GM21360 (cell line): ENCODE measurements around the gene C12orf60.

Source experiments
- ATAC-seq: cut with Tn5 transposase; IDR thresholded peaks from one replicate; pipeline ENCODE4 v1.9.1; 2021; ENCODE audit warnings: mild to moderate bottlenecking, moderate library complexity; ENCODE audit not compliant: unreplicated experiment

C12orf60 gene

GRCh38 chr12:14833952-14834351, 30.5 kb downstream of the C12orf60 start:
- ATAC-seq = no peak

GRCh38 chr12:14834509-14834908, 31.0 kb downstream of the C12orf60 start:
- no peak for ATAC-seq

- ATAC-seq = no peak
Observed at GRCh38 chr12:14836336-14837210, 33.1 kb downstream of the C12orf60 start.

DNA sequence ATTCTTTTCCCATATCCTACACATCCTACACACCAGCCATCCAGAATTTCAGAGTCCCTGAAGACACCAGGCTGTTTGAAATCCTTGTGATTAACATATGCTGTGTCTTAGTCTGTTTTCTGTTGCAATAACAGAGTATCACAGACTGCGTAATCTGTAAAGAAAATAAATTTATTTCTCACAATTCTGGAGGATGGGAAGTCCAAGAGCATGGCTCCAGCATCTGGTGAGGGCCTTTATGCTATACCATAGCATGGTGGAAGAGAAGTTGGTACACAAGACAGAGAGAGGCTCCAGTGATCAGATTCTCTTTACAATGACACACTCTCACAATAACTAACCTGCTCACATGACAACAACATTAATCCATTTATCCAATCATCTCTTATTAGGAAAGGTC, 35.8 kb downstream of the C12orf60 start:
- no peak for ATAC-seq

DNA sequence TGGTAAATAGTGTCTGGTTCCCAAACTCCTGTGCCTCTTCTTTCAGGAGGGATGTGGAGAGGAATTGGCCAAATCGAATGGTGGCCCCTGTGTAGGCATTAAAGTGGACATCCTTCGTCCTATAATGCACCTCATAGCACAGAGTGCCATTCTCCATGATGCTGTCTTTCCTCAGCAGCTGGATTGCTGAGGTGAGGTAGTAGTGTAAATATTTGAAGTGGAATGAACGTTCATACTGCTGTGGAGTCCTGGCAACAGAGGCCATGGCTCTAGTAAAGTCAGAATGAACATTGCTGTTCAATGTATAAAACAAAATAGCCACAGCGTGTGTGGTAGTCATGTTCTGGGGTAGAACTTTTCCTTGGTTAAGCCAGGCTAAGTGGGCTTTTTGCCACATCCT, 37.1 kb downstream of the C12orf60 start:
- no peak for ATAC-seq

GRCh38 chr12:14841761-14842160, 38.3 kb downstream of the C12orf60 start:
- no peak for ATAC-seq

- no peak for ATAC-seq
Observed at GRCh38 chr12:14842315-14842714, 38.8 kb downstream of the C12orf60 start.

DNA sequence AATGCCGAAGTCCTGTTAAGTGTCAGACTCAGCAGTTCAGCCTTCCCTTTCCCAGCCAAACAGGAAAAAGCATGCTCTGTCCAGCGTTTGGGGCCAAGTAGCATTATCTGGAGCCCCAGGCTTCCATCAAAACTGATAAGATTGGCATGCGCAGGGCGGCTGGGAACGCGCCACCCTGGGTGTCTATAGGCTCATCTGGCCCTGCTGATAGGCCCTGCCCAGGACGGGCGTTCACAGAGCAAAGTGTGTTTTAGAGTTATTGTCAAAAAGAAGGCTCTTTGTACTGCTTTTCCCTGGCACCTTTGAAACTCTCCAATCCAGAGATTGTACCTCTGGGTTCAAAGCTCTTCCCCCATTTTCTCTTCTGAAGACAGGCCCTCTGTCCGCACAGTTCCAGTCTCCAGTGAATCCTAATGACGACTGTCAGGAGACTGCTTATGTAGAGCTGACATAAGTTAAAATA, 40.0 kb downstream of the C12orf60 start, which contains the start of gene ART4:
Gene ART4, minus strand, starts transcription at position 102 of the 463 bp plus-strand sequence. CDS start 413 bp downstream, outside the sequence.
- ATAC-seq = no peak

- no peak for ATAC-seq
Observed at GRCh38 chr12:14844401-14844800, 40.9 kb downstream of the C12orf60 start.

GRCh38 chr12:14845350-14845750, 41.9 kb downstream of the C12orf60 start:
- ATAC-seq = no peak

DNA sequence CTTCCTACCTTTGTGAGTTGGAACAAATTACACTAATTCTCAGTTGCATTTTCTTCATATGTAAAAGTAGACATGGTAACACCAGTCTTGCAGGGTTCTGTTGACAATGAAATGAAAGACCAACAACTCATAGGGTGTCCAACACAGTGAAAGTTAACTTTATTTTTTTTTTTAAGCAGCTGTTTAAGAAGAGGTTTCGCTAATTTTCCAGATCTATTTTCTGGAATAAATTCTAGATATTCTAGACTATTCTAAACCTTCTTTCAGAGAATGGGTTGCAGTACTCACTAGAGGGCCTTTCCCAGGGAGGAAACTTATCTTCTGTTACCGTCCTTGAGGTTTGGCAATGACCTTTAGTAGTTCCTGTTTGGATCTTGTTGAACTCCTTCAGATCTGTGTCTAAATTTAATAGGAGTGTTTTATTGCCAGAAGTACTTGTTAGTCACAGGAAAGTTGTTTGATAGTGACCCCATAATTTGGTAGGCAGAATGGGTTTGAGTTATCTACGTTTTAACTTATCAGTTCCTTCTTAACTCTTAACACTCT, 42.6 kb downstream of the C12orf60 start:
- no peak for ATAC-seq

GRCh38 chr12:14846876-14847580, 43.6 kb downstream of the C12orf60 start:
- no peak for ATAC-seq

GRCh38 chr12:14849661-14850060, 46.2 kb downstream of the C12orf60 start:
- ATAC-seq = no peak

DNA sequence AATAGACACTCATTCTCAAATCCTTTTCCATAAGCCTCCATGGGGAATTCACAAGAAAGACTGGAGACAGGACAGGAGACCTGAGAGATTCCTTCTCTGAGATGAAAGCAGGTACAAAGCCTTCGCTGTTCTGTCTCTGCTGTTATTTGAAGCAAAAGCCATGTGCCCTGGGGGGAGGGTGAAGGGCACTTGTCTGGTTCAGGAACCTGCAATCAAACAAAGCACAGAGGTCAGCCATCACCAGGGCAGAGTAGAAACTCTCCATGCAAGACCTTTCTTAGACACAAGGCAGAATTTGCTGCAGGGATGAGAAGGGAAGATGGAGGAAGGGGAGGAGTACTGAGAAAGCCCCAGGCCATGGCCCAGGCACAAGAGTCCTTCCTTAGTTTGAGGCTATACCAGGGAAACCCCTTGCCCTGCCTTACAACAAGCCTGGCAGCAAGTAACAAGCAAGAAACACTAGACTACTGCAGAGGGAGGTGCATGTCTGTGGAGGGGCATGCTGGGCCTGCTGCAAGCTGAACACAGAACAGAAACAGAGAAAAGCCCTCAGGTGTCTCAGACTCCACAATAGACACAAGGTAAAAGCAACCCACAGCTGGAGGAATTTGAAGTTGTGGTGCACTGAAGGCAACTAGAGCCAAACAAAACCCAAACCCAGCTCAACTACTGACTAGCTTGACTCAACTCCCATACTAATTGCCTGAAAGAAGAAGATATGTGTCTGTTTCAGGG, 47.6 kb downstream of the C12orf60 start:
- ATAC-seq = peak; percentile 63

DNA sequence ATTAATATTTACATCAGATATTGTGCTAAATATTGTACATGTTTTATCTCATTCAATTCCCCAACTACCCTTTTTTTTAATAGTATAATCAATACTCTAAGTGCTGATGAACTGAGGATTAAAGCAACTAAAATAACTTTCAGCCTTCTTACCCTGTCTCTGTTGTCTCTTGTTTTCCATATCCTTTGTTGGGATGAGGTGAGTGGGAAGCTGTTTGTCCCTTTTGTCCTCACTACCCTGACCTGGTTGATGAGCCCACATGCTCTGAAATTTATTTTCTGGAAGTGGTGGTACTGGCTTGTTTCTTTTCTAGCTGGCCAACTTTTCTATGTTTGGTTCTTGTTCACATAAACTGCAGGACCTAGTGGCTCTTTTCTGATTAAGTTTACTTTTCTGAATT, 49.4 kb downstream of the C12orf60 start:
- no peak for ATAC-seq

GRCh38 chr12:14853961-14854360, 50.5 kb downstream of the C12orf60 start:
- ATAC-seq = no peak

- ATAC-seq = no peak
Observed at GRCh38 chr12:14854586-14855183, 51.2 kb downstream of the C12orf60 start.

- ATAC-seq = no peak
Observed at GRCh38 chr12:14858513-14858912, 55.0 kb downstream of the C12orf60 start.

DNA sequence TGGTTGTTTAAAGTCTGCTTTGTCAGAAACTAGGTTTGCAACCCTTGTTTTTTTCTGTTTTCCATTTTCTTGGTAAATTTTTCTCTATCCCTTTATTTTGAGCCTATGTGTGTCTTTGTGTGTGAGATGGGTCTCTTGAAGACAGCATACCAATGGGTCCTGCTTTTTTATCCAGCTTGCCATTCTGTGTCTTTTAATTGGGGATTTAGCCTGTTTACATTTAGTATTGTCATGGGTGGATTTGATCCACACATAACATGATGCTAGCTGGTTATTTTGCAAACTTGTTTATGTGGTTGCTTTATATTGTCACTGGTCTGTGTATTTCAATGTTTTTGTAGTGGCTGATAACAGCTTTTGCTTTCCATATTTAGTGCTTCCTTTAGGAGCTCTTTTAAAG, 57.0 kb downstream of the C12orf60 start:
- no peak for ATAC-seq

DNA sequence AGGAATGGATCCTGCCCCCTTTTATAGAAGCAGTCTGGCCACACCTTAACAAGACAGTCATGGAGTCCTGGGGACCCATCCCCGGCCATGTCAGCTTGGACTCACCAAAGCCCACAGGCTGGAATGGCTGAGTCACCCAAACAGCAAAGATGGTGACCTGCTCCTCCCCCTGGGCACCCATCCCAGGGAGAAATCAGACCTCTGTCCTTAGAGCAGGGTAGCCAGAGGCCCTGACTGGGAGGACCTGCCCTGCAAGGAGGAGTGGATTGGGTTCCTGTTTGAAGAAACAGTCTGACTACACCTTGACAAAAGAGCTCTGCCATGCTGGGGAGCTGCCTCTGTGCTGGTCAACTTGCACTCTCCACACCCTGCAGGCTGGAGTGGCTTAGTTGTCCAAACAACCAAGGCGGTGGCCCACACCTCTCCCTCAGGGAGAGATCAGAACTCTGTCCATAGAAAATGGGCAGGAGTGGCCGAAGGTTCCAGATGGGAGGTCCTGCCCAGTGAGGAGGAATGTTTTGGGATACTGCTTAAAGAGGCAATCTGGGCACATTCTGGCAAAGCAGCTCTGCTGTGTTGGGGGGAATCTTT, 65.5 kb downstream of the C12orf60 start:
- no peak for ATAC-seq
